H4 (cell line): ENCODE measurements around the gene MAP1LC3B2. TPM values are rescaled to one million over a fixed set of nuclear protein-coding genes. Genes with fewer than 3 reads are reported as not detected.
A peak's percentile ranks its signal among the peaks of the same experiment; 100 is the strongest.
"Not testable (repeated sequence)": the region's sequence is repeated elsewhere in the genome, so short reads cannot be mapped to it uniquely, and the experiment has no call there.

Experiments used
- DNase-seq: peaks from one replicate; pipeline ENCODE4 v3.0.0-alpha.2; 2015; ENCODE audit warnings: low spot score
- total RNA-seq: library from RNA; depleted of rRNA; stranded (reverse); fragments of >200 nt; shearing (Covaris generic); gene quantifications from 2 replicates; pipeline ENCODE4 v1.2.3, GENCODE V29; 2014

Gene MAP1LC3B2
- total RNA-seq, 1 experiment from 2014 or later: 1.6 TPM

DNA sequence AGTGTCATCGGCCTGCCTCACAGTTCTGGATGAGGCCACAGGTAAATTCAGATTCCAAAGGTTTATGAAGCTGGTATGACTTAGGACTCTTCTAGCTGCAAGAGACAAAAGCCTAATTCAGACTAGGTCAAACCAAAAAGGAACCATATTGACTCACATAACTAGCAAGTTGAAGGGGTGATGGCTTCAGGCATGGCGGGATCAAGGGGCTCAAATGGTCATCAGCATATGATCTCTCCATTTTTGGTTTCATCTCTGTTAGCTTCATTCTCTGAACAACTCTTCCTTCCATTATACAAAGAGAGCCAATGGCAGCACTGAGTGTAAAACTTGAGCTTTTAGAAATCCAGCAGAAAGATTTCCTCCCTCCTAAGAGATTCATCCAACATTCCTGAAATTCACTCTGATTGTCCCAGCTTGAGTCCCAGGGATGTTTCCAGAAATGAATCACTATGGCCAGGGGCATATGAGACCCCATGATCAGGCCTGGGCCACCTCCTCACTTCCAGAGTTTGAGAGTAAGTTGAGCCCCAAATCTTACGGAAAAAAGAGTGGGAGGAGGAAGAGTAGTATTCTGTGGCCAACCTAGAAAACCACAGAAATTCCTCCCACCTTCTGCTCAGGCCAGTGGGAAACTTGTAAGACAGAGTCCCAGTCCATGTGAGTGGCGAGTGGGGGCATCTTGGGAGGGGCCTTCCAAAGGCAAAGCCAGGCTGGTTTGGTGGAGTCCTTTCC, 2.0 kb upstream of the MAP1LC3B2 start:
- DNase-seq: peak; percentile 34

DNA sequence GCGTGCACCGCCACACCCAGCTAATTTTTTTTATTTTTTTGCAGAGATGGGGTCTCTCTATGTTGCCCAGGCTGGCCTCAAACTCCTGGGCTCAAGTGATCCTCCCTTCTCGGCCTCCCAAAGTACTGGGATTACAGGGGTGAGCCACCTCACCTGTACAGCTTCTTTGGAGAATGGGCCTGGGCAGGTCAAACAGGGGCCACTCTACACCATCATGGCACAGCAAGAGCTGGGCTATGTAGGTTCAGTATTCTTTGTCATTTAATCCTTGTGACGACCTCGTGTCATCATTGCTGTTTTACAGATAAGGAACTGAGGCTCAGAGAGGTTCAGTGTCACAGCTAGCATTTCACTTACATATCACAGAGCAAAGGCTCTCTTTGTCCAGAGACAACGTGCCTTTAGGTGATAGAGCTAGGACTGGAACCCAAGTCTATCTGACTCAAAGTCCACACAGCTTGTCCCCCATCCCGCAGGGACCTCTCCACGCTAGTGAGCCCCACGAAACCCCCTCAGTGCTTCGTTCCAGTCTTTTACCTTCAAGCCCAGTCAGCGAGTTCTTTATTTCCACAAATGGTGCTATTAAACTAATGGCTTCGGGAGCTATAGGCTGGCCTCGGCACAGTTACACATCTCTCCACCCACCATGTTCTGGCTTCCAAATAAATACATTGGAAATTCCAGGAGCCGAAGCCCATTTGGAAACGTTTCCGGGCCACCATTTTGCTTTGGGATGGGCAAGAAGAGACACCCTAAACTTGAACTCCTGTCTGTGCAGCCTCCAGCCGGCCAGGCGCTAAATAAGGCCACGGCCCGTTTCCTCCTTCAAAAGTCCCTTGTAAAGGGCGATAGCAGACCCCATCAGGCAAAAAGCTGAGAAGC, 660 bp upstream of the MAP1LC3B2 start:
- DNase-seq: no peak

DNA sequence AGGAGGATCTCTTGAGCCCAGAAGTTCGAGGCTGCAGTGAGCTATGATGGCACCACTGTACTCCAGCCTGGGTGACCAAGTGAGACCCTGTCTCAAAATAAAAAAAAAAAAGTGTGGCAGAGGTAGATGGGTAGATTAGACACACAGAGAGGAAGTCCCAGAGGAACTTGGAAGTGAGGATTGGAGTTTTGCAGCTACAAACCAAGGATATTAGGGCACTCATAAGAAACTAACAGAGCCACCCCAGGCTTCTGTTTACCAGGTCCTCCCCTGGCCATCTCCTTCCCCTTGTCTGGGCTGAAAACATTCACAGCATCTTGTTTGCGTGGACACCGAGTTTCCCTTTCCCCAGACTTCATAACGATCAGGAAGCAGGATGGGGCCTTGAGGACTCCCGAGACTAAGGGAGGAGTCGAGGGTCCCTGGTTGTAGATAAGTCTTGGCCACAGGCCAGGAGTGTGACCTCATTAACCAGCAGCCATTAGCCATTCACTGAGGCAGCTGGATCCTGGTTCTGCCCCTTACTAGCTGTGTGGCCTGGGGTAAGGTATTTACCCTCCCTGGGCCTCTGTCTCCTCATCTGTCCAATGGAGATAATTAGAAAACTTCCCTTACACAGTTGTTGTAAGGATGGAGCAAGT, 2.1 kb downstream of the MAP1LC3B2 start:
- DNase-seq: no peak

DNA sequence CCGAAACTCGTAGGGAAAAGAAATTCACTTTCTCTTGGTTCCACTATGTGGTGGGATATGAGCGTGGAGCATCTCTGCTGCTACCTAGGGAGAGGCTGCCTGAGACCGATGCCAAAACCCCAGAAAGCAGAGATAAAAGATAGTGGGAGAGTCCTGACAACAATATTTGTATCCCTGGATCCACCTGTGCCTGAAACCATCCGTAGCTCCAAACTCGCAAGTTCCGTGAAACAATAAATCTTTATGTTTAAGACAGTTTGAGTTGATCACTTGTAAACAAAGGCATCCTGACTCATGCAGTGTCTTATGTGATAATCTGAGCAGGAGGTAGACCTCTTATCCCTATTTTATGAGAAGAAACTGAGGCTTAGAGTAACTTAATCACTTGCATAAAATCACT, 2.9 kb downstream of the MAP1LC3B2 start:
- DNase-seq: no peak

DNA sequence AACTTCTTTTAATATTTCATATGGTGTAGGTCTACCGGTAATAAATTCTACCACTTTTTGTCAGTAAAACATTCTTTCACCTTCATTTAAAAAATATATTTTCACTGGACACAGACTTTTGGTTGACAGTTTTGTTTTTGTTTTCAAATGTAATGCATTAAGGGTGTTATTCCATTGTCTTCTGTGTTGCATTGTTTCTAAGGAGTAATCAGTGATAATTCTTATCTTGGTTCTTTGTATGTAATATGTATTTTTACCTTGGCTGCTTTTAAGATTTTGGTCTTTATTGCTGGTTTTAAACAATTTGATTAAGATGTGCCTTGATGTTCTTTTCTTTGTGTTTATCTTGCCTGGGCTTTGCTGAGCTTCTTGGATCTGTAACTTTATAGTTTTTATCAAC, 4.1 kb downstream of the MAP1LC3B2 start:
- DNase-seq: no peak

DNA sequence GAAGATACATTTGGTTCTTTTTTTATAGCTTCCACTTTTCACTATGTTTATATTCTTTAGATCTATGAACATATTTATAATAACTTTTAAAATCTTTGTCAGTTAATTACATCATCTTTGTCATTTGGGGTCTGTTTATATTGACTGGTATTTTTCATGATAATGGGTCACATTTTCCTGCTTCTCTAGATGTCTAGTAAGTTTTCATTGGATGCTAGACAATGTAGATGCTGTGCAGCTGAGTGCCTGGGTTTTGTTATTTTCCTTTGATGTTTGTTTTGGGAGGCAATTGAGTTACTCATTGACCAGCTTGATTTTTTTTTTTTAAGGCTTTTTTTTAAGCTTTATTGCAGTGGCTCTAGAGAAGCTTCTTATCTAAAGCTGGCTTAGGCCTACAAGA, 4.9 kb downstream of the MAP1LC3B2 start:
- DNase-seq: no peak

DNA sequence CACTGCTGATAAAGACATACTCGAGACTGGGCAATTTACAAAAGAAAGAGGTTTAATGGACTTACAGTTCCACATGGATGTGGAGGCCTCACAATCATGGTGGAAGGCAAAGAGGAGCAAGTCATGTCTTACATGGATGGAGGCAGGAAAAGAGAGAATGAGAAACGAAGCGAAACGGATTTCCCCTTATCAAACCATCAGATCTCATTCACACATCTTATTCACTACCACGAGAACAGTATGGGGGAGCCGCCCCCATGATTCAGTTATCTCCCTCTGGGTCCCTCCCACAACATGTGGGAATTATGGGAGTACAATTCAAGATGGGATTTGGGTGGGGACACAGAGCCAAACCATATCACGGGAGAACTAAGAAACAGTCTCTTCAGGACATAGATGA, 6.0 kb downstream of the MAP1LC3B2 start:
- DNase-seq: not testable (repeated sequence)

DNA sequence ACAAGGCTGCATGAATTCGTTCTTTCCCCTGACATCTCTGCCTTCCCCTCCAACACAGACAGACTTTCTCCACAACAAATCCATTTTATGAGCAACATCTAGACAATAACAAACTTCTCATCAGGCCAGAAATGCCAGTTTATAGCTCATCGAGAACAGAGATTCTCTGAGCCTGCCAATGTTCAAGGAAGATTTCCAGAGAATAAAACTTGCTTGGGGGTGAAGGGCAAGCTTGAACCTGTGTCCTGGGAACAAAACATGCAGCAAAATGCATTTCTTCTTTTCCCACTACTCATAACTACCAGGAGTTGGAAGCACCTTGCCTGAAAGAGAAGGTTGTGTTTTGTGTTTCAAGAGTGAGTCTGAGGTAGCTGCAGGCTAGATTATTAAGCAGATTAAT, 6.8 kb downstream of the MAP1LC3B2 start:
- DNase-seq: no peak

DNA sequence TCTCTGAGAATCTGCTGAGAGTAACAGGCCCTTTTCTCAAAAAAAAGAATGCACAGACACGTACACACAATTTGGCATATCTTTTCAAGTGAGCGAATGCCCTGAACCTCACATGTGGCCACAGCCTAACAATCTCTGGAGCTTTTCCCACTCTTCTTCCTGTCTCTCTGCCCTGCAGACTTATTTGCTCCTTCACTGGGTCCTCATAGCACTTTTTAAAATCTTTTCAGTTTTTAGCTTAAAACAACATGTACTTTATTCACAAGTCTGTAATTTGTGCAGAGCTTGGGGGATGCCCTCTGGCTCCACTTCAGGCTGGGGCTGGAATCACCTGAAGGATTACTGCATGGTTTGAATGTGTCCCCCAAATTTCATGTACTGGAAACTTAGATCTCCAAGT, 9.0 kb downstream of the MAP1LC3B2 start:
- no peak for DNase-seq

DNA sequence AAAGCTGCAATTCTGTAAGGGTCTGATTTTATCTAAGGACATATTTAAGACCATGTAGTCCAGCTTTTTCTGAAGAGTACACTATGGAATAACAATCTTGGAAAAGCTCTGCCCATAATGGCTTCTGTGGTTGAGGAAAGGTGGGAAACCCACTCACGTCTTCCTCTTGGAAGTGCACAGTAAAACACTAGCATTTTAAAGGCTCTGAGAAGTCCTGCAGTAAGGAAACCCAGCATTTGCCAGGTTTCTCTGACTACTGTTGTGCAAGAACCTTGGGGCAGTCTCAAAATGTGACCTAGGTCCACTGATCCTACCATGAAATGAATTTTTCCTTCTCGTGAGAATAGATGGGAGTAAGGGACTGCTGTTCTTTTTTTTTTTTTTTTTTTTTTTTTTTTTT, 11.9 kb downstream of the MAP1LC3B2 start:
- no peak for DNase-seq

DNA sequence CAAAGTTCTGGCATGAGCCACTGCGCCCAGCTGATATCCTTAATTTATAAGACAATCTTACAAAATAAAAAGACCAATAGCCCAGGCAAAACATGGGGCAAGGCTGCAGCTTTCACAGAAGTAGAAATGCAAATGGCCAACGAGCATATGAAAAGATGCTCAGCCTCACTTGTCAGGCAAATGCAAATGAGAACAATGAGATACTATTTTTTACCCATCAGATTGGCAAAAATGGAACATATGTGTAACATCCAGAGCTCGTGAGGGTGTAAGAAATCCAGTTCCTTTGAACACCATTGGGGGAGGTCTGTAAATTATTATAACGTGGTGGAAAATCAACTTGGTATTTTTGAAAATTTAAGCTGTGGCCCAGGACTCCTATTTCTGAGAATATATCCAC, 14.6 kb downstream of the MAP1LC3B2 start:
- DNase-seq: no peak

DNA sequence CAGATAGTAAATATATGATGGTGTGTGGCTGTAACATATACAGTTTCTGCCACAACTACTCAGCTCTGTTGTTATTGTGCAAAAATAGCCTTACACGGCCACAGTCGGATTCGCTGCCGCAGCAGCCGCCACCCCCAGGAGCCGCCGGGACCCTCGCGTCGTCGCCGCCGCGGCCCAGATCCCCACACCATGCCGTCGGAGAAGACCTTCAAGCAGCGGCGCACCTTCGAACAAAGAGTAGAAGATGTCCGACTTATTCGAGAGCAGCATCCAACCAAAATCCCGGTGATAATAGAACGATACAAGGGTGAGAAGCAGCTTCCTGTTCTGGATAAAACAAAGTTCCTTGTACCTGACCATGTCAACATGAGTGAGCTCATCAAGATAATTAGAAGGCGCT, 16.6 kb downstream of the MAP1LC3B2 start:
- not testable (repeated sequence) for DNase-seq

DNA sequence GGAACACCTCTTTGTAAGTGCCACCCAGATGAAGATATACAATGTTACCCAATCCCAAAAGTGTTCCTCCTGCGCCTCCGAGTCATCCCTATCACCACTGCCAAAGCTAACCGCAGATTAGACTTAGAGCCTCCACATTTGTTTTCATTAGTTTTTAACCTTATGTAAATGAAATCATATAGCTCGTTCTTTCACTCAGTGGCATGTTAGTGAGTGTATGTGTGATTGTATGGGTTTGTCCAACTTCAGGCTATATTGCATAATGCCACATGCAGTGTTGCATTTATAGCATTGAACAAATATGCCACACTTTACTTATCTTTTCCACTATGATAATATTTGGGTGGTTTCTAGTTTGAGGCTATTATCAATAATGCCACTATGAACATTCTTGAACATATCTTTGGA, 18.0 kb downstream of the MAP1LC3B2 start:
- DNase-seq: no peak

DNA sequence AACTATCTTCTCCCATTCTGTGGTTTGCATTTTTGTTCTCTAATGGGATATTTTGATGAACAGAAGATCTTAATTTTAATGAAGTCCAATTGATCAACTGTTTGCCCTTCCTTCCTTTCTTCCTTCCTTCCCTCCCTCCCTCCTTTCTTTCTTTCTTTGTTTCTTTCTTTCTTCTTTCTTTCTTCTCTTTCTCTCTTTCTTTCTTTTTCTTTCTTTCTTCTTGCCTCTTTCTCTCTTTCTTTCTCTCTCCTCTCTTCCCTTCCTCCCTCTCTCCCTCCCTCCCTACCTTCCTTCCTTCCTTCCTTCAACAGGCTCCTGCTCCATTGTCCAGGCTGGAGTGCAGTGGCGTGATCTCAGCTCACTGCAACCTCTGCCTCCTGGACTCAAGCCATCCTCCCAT, 18.9 kb downstream of the MAP1LC3B2 start:
- DNase-seq: no peak

DNA sequence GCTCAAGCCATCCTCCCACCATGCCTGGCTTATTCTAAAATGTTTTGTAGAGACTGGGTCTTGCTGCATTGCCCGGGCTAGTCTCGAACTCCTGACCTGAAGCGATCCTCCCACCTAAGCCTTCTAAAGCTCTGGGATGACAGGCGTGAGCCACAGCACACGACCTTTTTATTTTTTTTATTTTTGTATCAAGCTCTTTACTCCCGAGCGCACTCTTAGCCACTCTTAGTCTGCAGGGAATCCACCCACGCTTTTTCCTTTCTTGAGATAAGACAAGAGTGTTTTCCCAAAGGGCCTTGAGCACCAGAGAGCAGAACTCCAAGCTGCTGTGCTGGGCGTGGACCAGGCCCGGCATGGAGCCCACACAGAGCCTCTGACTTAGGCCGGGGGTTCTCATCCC, 23.4 kb downstream of the MAP1LC3B2 start:
- DNase-seq: no peak

DNA sequence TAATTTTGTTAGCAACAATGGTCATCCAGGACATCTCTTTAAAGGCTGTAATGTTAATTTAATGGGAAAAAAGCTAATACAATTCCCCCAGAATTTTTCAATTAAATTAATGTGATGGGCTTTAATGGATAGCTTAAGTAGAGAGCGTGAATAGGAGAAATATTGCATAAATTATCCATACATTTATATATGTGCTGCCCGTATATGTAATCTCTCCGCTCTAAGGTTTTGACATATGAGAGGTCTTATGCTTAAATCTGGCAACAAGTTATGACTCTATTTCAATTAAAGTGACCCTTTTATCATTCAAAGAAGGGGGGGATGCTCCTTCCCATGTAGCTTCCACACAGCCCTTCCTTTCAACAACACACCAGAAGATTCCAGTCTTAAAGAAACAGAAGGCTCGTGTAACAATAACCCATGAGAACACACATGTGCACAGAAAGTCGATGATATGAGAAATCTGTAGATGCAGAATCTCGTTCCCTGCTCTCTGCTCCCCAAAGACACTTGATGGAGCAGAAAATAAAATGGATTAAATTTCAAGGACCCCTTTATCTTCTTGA, 24.0 kb downstream of the MAP1LC3B2 start:
- DNase-seq: no peak

DNA sequence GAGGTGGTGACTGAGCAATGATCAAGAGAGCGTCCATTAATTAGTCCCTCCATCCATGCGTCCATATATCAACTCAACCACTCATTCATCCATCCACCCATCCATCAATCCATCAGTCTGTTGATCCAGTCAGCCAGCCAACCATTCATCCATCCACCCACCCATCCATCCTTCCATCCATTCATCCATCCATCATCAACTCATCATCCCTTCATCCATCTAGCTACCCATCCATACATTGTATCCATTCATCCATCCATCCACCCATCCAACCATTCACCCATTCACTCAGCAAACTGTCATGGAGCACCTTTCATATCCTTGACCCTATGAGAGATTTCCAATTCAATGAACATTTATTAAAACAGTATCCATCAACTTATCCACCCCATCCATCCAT, 28.1 kb downstream of the MAP1LC3B2 start:
- no peak for DNase-seq

DNA sequence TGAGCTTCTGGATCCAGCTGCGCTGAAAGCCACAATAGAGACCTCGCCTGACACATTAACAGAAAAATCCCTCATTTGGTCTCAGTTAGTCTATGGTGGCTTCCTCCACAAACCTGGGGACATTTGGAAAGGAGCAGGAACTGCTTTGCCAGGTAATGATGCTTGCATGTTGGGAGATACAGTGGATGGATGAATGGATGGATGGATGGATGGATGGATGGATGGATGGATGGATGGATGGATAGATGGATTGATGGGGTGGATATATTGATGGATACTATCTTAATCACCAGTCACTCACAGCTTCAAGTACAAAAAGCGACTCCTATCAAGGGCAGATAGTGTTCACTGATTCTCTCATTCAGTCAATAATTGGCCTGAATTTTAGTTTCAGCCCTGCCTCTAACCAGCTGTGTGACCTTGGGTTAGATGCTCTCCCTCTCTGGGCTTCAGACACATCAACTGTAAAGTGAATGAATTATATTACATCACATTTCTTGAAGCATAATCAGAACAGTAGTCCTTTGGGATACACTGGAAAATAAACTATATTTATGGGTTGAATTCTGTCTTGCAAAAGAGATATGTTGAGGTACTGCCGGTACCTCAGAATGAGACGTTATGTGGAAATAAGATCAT, 29.3 kb downstream of the MAP1LC3B2 start:
- no peak for DNase-seq

DNA sequence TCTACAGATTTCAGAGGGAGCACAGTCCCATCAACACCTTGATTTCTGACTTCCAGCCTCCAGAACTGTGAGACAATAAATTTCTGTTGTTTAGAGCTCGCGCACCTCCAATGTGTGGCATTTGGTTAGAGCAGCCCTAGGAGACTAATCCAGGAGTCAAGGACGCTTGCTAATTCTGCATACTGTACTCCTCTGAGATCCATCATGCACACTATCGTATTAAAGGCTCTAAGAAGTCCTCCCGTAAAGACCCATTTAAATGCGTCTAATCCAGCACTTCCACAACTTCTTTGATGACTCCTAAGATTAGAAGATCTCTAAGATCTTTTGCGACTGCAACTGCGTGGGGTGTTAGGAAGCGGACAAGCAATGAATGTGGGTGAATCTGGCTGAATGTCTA, 30.4 kb downstream of the MAP1LC3B2 start:
- DNase-seq: no peak

DNA sequence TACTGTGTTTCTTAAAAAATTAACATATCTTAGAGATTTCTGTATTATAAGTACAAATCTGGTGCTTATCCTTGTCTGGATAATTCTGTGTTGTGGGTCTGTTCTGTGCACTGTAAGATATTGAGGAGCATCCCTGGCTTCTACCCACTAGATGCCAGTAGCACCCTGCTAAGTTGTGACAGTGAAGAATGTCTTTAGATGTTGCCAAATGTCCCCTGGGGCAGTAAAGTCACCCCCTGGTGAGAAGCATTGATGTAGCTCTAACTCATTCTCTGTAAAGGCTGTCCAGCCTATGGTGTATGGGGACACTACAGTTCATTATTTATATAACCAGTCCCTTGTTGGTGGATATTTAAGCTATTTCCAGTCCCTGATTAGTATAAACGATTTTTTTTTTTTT, 31.4 kb downstream of the MAP1LC3B2 start:
- no peak for DNase-seq

DNA sequence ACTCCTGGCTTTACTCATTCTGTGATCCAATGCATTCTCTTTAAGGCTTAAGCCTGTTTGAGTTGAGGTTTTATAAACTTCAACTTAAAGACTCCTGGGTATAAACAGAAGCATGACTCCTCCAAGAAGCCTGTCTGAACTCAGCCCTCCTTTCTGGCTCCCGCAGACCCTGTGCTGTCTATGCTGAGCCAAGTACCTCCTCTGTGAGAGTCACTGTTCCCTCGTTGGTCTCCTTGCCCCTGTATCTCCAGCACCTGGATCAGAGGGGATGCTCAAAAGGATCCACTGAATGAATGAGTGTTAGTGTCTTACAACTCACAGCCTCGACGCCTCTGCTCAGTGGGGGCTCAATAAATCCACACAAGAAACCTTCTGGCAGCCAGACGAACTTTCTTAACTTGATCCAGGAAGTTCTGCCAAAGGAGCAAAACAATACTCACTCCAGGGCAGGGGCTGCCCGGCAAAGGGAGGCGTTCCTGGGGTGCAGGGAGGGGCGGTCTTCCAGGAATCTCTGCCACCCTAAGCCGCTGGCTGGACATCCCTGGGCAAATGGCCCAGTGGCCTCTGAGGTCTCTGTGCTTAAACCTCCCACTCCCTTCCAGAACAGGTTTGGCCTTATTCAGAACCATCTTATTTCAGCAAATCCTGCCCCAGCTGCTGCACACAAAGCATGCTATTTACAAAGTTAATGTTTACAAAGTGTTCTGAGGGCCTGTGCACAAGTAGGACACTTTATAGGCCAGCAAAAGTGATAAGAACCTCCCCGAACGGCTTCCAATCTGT, 32.9 kb downstream of the MAP1LC3B2 start:
- peak; percentile 21 for DNase-seq
